GM12878 (cell line): ENCODE results near the gene ZNF548. TPM values are rescaled to one million over a fixed set of nuclear protein-coding genes. Genes with fewer than 3 reads are reported as not detected.

Source experiments
- BCL11A ChIP-seq: IDR thresholded peaks from 2 replicates; pipeline ENCODE4 v1.6.1; 2011; ENCODE audit warnings: low read depth, low read length
- CBFB ChIP-seq: IDR thresholded peaks from 2 replicates; pipeline ENCODE4 v1.6.1; 2016; ENCODE audit warnings: antibody characterized with exemption, low read depth
- GABPA ChIP-seq: IDR thresholded peaks from 2 replicates; pipeline ENCODE4 v1.6.1; 2014; ENCODE audit warnings: antibody characterized with exemption, low read depth, mild to moderate bottlenecking, inconsistent platforms
- MXI1 ChIP-seq: fragments of 150-350 bp; IDR thresholded peaks from 2 replicates; pipeline ENCODE4 v1.6.1; 2011; ENCODE audit warnings: low read depth, mild to moderate bottlenecking, inconsistent platforms, low read length, improper control_type of control experiment
- NFYA ChIP-seq: IDR thresholded peaks from 2 replicates; pipeline ENCODE4 v1.6.1; 2011; ENCODE audit warnings: low read depth, mild to moderate bottlenecking, low read length, improper control_type of control experiment, borderline replicate concordance
- POLR2A ChIP-seq: IDR thresholded peaks from 2 replicates; pipeline ENCODE4 v1.6.1; 2011; ENCODE audit warnings: low read depth, mild to moderate bottlenecking, low read length
- POU2F2 ChIP-seq: IDR thresholded peaks from 3 replicates; pipeline ENCODE4 v1.6.1; 2011; ENCODE audit warnings: low read depth, mild to moderate bottlenecking, low read length, borderline replicate concordance
- SREBF1 ChIP-seq: IDR thresholded peaks from 2 replicates; pipeline ENCODE4 v1.6.1; 2012; ENCODE audit warnings: mild to moderate bottlenecking, low read length
- TCF12 ChIP-seq: IDR thresholded peaks from 2 replicates; pipeline ENCODE4 v1.6.1; 2011; ENCODE audit warnings: low read depth, mild to moderate bottlenecking, low read length
- TCF3 ChIP-seq: IDR thresholded peaks from 2 replicates; pipeline ENCODE4 v1.6.1; 2012; ENCODE audit warnings: low read depth, mild to moderate bottlenecking, low read length, borderline replicate concordance; ENCODE audit not compliant: insufficient read depth
- WRNIP1 ChIP-seq: IDR thresholded peaks from 2 replicates; pipeline ENCODE4 v1.6.1; 2011; ENCODE audit warnings: low read depth, low read length, improper control_type of control experiment, borderline replicate concordance
- ZNF217 ChIP-seq: fragments of 450-650 bp; IDR thresholded peaks from 2 replicates; pipeline ENCODE4 v1.6.1; 2017; ENCODE audit warnings: antibody characterized with exemption, mild to moderate bottlenecking
- polyA plus RNA-seq, 11 experiments: library from polyadenylated mRNA; depleted of rRNA in 4 of 11; unstranded in 6 of 11; stranded (reverse) in 5 of 11; fragments of >200 nt; fragmentation: Nextera tagmentation in 4 of 11; fragmentation: Illumina TruSeq in 1 of 11; extraction: Ambion mirVana in 4 of 11; extraction: Trizol in 1 of 11; gene quantifications; 1 replicate in 1 of 11; 2 replicates in 10 of 11; pipeline versions ENCODE4 v1.2.1 to v1.2.3, GENCODE V29; 2011 to 2016; ENCODE audit warnings: inconsistent platforms in 2 of 11, missing spikeins in 2 of 11, low read depth in 1 of 11
- total RNA-seq, 4 experiments: library from RNA; depleted of rRNA in 3 of 4; stranded (reverse); fragments of >200 nt in 3 of 4; fragmentation: Illumina TruSeq in 1 of 4; extraction: Trizol in 1 of 4; gene quantifications; 2 replicates each; pipeline versions ENCODE4 v1.2.1 to v1.2.3, GENCODE V29; 2013 to 2021
- TF ChIP-seq, protein P1 (sequence below): fragments of 450-650 bp; IDR thresholded peaks from 2 replicates; pipeline ENCODE4 v1.6.1; 2014; ENCODE audit warnings: mild to moderate bottlenecking
- TF ChIP-seq, protein P2 (sequence below), 3 experiments: IDR thresholded peaks in 2 of 3; conservative IDR thresholded peaks in 1 of 3; 2 replicates each; pipeline ENCODE4 v1.5.1; 2011; ENCODE audit warnings: low read depth in 3 of 3, low read length in 3 of 3, mild to moderate bottlenecking in 3 of 3, control low read depth in 2 of 3, moderate library complexity in 2 of 3, inconsistent platforms in 1 of 3, mixed read lengths in 1 of 3; ENCODE audit not compliant: control insufficient read depth in 2 of 3, insufficient read depth in 1 of 3; ENCODE audit errors: extremely low read depth in 1 of 3
- TF ChIP-seq, protein P3 (sequence below): fragments of 450-650 bp; IDR thresholded peaks from 2 replicates; pipeline ENCODE4 v1.6.1; 2017; ENCODE audit warnings: low read depth, mild to moderate bottlenecking, moderate library complexity
- TF ChIP-seq, protein P4 (sequence below): IDR thresholded peaks from 2 replicates; pipeline ENCODE4 v1.6.1; 2012; ENCODE audit warnings: mild to moderate bottlenecking, low read depth, low read length
- TF ChIP-seq, protein P5 (sequence below): fragments of 450-650 bp; IDR thresholded peaks from 2 replicates; pipeline ENCODE4 v1.6.1; 2017; ENCODE audit warnings: borderline replicate concordance
- TF ChIP-seq, protein P6 (sequence below): IDR thresholded peaks from 2 replicates; pipeline ENCODE4 v1.6.1; 2011; ENCODE audit warnings: borderline replicate concordance, low read depth, mild to moderate bottlenecking, moderate library complexity, low read length; ENCODE audit not compliant: insufficient read depth, poor library complexity, severe bottlenecking

The ZNF548 gene
- total and polyA plus RNA-seq, 10 of the 15 experiments (the other 5 are each of a cell fraction or from before 2014, with no cell fraction given) = 3.9 to 44.8 (median 16.5) TPM

DNA sequence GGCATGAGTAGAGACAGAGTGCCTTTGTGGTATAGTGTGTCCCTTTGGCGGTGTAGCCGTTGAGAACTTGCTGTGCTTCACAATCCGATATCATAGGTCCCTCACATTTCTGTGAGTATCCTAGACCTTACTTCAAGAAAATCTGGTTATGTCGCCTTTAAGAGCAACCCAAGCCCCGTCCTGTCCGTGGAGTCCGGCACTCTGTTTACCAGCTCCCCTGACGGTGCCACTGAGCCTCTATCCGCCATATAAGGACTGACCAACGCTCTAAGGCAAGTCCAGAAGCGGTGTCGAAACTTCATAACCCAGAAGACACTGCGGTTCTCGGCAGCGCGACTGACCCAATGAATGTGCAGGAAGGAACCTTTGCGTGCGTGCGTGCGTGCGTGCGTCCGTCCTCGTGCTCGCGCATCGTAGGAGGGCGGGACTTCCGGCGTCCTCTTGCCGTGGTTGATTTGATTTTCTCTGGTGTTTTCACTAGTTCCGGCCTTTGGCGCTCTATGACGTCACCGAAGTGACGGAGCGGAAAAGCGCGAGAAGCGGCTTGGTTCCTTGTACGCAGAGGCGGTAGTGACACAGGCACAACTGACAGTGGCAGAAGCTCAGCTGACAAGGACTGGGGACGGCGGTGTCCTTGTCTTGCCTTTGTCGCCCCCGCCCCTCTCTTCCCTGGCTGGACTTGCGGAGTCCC lies 26.5 kb upstream of the ZNF548 start, which contains the start of the genes TRAPPC2B and ZNF547 (continued):
- TF ChIP-seq, protein P1, sequence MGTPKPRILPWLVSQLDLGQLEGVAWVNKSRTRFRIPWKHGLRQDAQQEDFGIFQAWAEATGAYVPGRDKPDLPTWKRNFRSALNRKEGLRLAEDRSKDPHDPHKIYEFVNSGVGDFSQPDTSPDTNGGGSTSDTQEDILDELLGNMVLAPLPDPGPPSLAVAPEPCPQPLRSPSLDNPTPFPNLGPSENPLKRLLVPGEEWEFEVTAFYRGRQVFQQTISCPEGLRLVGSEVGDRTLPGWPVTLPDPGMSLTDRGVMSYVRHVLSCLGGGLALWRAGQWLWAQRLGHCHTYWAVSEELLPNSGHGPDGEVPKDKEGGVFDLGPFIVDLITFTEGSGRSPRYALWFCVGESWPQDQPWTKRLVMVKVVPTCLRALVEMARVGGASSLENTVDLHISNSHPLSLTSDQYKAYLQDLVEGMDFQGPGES = no peak
- peak; percentile 71 for TF ChIP-seq POU2F2
- TF ChIP-seq, protein P2, sequence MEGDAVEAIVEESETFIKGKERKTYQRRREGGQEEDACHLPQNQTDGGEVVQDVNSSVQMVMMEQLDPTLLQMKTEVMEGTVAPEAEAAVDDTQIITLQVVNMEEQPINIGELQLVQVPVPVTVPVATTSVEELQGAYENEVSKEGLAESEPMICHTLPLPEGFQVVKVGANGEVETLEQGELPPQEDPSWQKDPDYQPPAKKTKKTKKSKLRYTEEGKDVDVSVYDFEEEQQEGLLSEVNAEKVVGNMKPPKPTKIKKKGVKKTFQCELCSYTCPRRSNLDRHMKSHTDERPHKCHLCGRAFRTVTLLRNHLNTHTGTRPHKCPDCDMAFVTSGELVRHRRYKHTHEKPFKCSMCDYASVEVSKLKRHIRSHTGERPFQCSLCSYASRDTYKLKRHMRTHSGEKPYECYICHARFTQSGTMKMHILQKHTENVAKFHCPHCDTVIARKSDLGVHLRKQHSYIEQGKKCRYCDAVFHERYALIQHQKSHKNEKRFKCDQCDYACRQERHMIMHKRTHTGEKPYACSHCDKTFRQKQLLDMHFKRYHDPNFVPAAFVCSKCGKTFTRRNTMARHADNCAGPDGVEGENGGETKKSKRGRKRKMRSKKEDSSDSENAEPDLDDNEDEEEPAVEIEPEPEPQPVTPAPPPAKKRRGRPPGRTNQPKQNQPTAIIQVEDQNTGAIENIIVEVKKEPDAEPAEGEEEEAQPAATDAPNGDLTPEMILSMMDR (IDR thresholded peaks at IDR 0.05 in 2 of 3, conservative IDR thresholded peaks at IDR 0.05 in 1 of 3; ENCODE audit: control insufficient read depth in 2 of 3, extremely low read depth in 1 of 3, insufficient read depth in 1 of 3, low read depth in 3 of 3, low read length in 3 of 3) = no peak
- peak; percentile 74 for TF ChIP-seq SREBF1
- TF ChIP-seq NFYA = no peak
- peak; percentile 95 for TF ChIP-seq POLR2A
- no peak for TF ChIP-seq WRNIP1
- TF ChIP-seq TCF12 = 0 out of 2 replicates have a peak, but pooled peaks have one; percentile 2
- TF ChIP-seq ZNF217 = no peak
- TF ChIP-seq, protein P3, sequence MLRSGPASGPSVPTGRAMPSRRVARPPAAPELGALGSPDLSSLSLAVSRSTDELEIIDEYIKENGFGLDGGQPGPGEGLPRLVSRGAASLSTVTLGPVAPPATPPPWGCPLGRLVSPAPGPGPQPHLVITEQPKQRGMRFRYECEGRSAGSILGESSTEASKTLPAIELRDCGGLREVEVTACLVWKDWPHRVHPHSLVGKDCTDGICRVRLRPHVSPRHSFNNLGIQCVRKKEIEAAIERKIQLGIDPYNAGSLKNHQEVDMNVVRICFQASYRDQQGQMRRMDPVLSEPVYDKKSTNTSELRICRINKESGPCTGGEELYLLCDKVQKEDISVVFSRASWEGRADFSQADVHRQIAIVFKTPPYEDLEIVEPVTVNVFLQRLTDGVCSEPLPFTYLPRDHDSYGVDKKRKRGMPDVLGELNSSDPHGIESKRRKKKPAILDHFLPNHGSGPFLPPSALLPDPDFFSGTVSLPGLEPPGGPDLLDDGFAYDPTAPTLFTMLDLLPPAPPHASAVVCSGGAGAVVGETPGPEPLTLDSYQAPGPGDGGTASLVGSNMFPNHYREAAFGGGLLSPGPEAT = peak; percentile 69; the same call in 1 of the 2 replicates
- TF ChIP-seq, protein P4, sequence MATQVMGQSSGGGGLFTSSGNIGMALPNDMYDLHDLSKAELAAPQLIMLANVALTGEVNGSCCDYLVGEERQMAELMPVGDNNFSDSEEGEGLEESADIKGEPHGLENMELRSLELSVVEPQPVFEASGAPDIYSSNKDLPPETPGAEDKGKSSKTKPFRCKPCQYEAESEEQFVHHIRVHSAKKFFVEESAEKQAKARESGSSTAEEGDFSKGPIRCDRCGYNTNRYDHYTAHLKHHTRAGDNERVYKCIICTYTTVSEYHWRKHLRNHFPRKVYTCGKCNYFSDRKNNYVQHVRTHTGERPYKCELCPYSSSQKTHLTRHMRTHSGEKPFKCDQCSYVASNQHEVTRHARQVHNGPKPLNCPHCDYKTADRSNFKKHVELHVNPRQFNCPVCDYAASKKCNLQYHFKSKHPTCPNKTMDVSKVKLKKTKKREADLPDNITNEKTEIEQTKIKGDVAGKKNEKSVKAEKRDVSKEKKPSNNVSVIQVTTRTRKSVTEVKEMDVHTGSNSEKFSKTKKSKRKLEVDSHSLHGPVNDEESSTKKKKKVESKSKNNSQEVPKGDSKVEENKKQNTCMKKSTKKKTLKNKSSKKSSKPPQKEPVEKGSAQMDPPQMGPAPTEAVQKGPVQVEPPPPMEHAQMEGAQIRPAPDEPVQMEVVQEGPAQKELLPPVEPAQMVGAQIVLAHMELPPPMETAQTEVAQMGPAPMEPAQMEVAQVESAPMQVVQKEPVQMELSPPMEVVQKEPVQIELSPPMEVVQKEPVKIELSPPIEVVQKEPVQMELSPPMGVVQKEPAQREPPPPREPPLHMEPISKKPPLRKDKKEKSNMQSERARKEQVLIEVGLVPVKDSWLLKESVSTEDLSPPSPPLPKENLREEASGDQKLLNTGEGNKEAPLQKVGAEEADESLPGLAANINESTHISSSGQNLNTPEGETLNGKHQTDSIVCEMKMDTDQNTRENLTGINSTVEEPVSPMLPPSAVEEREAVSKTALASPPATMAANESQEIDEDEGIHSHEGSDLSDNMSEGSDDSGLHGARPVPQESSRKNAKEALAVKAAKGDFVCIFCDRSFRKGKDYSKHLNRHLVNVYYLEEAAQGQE = 0 out of 2 replicates have a peak, but pooled peaks have one; percentile 23
- TF ChIP-seq, protein P5, sequence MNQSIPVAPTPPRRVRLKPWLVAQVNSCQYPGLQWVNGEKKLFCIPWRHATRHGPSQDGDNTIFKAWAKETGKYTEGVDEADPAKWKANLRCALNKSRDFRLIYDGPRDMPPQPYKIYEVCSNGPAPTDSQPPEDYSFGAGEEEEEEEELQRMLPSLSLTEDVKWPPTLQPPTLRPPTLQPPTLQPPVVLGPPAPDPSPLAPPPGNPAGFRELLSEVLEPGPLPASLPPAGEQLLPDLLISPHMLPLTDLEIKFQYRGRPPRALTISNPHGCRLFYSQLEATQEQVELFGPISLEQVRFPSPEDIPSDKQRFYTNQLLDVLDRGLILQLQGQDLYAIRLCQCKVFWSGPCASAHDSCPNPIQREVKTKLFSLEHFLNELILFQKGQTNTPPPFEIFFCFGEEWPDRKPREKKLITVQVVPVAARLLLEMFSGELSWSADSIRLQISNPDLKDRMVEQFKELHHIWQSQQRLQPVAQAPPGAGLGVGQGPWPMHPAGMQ = no peak
- no peak for TF ChIP-seq TCF3
- peak; percentile 75; the same call in 1 of the 2 replicates for TF ChIP-seq CBFB
- TF ChIP-seq, protein P6, sequence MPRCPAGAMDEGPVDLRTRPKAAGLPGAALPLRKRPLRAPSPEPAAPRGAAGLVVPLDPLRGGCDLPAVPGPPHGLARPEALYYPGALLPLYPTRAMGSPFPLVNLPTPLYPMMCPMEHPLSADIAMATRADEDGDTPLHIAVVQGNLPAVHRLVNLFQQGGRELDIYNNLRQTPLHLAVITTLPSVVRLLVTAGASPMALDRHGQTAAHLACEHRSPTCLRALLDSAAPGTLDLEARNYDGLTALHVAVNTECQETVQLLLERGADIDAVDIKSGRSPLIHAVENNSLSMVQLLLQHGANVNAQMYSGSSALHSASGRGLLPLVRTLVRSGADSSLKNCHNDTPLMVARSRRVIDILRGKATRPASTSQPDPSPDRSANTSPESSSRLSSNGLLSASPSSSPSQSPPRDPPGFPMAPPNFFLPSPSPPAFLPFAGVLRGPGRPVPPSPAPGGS = no peak
- 0 out of 2 replicates have a peak, but pooled peaks have one; percentile 41 for TF ChIP-seq MXI1
- no peak for TF ChIP-seq BCL11A
- TF ChIP-seq GABPA = peak; percentile 96
